ENCODE data around the gene ARAP2.

The ARAP2 gene

DNA sequence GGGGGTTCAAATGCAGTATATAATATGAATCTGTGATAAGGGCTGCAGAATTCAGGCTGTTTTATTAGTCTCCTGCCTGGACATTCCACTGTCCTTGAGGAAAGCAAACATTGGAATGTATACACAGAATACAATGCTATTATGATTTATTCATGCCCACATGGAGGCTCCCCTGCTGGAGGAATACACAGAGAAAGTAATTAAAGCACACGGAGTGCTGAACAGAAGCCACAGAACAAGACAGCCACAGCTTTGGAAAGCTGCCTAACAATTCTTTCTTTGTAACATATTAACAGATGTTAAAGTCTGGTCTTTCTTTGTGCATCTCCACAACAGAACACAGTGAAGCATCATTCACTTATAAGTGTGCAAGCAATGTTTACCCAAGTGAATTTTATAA lies 155.8 kb downstream of the ARAP2 start:
- no peak for DNase-seq

DNA sequence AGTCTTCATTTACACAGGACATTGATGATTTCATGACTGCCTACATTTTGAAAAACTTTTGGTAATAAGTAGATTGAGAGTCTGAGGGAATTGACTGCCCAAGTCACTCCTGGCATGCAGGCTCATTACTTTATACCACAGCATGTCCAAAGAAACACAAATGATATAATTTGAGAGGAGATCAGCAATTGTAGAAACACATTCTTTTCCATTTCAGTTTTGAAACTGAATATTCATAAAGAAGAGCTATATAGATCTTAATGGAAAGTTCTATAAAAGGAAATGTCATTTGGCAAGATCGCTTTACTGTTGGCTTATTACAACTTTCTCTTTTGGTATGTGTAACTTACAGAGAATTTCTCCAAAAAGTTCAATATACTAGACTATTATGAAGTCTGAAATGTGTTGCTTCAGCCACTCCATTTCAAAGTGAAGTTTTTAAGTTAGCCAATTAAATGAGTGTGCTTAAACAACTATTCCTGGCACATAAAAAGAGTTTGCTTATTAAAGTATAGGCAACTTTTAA lies 158.0 kb downstream of the ARAP2 start:
- DNase-seq, result no peak

DNA sequence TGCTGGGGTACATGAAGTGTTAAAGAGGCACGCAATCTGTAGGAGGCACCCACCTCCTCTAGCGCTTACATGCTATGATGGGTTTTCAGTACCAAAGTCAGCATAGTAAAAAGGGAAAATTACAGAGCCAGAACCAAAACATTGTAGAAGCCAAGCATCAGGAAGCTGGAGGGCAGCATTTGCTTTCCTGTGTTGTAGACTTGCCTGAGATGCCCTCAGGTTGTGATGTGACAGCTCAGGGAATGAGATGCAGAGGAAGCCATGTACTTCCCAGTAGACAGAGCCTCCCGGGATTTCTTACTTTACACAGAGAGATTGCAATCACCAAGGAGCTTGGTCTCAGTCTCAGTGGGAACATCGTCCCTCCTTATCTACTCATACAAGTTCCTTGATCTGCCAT lies 161.5 kb downstream of the ARAP2 start:
- DNase-seq, result no peak

DNA sequence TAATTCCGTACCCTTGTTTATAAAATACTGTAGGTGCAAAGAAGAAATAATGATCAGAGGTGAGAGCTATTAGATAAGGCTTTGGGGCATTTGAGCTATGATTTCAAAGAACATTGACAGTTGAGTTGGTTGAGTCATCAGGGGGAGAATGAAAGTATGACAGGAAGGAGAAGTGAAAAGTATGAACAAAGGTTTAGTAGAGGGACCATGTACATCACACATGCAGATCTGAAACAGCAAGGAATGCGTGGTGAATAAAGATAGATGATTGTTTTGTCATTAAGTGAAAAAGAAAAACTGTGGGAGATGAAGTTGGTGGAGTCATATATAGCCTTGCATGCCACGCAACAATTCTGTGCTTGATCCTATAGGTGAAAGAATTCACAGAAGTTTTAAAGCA lies 163.1 kb downstream of the ARAP2 start:
- DNase-seq, result no peak

DNA sequence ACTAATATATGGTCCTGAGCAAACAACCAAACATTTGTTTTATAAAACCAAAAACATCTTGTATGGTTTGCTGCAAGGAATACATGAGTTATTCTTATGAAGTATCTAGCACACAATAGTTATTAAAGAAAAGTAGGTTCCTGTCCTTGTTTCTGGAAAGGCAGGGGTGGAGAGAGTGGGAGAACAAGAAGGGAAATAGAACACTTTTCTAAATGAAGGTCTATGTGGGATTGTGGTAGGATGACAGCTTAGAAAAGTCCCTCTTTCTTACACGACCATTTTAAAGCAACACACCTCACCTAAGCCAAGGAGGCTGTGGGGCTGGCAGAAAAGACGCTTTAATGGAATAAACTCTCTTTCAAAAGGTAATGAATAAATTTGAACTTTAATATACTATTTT lies 164.6 kb downstream of the ARAP2 start:
- no peak for DNase-seq

DNA sequence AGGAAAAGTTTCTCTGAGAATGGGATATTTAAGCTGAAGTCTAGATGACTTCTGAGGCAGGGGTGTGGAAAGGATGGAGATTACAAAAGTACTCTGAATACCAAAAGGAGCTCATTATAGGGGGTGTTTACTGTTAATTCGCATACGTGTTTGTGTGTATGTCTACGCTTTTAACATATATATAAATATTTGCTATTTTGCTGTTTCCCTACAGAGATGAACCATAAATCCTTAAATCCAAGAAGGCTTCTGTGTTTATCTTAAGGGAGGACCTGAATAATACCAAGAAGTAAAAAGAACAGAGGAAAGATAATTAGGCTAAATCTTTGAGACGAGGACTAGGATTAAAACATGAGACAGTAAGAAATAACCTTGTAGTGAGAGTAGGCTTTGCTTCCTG lies 166.0 kb downstream of the ARAP2 start:
- no peak for DNase-seq

DNA sequence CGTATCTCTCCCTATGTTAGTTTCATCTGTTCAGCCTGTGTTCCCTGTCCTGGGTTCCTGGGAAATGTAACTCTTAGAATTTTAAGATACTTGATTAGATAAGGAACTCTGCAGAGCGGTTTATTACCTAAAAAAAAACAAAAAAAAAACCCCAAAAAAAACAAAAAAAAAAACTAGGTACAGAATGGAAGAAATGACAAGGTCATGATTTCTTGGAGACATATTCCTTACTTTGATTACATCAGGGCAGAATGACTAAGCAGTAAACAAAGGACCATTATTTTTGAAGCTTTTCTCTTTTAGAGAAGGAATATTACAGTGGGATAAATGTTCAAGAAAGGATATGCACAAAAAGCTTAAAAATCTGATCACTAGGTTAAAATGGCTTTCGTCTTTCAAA lies 171.8 kb downstream of the ARAP2 start:
- no peak for DNase-seq

DNA sequence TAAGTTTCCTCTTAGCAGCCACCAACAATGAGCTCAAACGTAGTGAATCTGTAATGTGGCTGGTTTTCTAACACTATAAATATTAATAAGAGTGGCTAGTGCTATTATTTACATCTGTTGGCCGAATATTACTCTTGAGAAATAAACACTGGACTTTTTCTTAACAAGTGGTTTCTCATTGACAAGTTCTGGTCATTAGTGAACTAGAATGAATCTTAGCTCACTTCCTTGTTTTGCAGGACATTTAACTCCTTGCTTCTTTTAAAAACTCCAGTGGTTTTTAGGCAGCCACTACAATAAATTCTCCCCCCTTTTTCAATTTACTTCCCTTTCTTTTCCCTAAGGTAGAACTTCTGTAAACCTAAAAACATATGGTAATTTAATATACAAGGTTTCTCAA lies 177.2 kb downstream of the ARAP2 start:
- no peak for DNase-seq

DNA sequence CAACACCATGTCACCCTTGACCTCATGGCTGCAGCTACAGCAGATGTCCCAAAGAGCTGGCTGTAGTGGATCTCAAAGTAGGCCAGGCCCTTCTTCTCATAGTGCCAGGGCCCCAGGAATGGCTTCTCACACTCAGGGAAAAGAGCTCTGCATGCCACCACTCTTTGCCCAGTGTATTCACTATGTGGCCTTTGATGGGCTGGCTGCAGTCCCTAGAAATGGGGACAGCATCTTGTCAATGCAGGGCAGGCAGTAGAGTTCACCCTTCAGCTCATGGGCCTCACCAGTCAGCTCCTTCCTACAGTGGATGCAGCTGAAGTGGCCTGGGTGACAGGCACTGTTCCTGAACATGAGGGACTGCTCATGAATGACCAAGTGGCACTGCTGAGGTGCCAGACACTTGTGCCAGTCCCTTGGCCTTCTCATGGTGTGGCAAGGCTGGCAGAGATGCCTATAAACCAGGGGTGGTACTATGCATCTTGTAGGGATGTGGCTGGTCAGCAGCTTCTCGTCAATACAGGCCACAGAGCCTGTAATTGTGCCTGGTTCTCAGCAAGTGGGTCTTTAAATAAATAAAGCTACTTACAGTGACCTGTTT lies 178.9 kb downstream of the ARAP2 start:
- no peak for DNase-seq

DNA sequence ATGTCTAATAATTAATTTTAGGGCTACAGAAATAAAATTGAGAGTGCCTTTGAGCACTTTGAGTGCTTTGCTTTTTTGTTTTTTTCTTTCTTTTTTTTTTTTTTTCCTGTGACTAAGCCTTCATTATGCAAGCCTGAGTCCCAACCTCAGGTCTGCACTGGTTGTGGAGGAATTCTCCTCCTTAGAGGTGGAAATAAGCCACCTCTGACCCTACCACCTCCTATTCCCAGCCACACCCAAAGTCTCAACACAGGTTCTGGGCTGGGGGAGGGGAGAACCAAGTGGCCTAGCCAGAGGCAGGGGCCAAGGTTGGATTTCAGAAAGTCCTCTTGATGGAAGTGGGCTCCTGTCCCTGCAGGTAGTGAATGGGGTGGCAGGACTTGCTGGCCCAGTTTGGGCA lies 180.2 kb downstream of the ARAP2 start:
- DNase-seq, result no peak

DNA sequence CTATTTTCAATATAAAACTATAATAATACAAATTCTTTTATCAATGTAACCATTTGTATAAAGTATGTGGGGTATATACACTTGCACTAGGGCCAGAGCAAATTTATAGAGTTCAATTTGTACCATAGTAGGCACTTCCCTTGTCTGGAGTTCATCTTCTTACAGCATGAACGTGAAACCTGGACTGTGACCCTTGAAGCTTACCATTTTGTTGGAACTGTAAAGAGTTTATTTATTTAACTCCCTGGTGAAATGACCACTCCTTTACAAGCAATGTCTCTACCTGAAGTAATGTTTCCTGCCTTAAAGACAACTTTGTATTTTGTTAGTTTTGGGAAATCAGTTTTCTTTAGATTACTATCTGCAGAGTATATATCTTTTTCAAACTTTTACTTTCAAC lies 188.2 kb downstream of the ARAP2 start:
- DNase-seq, result no peak

DNA sequence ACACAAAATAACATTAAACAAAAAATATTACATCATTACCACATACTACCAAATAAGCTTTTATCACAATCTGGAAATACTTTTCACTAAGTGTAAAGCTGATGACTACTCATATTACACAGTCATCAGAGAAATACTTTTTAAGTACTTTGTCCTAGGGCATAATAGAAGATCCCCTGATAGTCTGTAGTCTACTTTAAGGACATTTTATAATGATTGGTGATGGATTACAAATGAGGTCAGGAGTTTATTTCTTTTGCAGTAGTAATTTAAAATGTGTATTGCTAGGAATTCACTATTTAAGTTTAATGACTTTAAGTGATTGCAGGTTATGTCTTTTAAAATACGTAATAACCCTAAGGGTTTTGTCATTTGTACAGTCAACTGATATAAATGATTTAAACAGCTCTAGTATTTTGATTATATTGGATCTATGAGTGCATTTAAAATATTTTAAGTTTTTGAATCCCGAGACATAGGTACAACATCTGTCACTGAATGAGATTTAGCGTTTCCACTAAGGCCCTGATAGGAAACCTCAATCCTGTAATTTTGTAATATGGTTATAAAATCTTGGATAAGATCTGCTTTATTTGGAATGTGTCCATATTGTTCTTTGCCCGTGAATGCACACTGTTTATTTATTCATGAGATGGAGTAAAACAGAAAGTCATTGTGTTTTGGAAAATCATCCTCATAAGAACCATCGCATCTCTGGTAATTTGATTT lies 189.5 kb downstream of the ARAP2 start:
- no peak for DNase-seq

DNA sequence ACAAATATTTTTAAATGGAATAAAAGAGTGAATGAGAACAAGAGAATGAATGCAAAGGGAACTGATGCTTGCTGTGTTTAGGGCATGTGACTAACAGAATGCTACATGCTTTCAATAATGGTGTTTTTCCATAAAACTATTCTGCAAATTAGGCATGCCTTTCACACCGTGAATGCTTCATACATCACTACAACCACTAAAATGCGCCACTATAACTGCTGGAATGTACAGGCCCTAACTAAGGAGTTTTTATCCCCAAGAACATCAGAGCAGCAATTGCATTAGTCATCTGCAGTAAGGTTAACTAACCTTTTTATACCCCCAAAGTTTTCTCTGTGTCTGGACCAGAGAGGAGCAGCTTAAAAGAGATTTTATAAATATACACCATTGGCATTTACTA lies 190.4 kb downstream of the ARAP2 start:
- DNase-seq, result no peak

DNA sequence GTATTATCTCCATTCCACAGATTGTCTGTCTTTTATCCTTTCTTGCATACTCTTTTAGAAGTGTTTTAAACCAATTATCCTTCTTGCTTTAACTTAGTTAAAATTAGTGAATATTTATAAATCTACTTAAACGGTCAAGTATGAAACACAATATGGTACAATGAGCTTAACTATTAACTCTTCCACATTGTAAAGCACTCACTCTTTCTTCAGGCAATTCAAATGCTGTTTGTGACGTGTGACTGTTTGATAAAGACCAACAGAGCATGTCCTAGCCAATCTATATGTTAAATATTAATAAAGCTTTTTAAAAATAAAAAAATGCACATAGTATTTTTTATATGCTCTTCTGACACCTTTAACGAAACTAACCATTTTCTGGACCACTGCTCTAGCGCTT lies 192.7 kb downstream of the ARAP2 start:
- DNase-seq, result no peak

DNA sequence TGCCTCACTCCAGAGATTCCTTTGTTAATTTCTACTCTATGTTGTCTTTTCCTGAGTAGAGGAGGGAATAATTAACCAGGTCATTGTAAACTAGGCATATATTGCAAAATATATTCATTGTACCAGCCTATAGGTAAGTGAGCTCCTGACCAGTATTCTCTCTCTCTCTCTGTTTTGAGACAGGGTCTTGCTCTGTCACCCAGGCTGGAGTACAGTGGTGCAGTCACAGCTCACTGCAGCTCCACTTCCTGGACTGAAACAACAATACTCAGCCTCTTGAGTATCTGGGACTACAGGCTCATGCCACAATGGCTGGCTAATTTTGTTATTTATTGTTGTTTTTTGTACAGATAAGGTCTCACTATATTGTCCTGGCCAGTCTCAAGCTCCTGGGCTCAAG lies 198.3 kb downstream of the ARAP2 start:
- no peak for DNase-seq

DNA sequence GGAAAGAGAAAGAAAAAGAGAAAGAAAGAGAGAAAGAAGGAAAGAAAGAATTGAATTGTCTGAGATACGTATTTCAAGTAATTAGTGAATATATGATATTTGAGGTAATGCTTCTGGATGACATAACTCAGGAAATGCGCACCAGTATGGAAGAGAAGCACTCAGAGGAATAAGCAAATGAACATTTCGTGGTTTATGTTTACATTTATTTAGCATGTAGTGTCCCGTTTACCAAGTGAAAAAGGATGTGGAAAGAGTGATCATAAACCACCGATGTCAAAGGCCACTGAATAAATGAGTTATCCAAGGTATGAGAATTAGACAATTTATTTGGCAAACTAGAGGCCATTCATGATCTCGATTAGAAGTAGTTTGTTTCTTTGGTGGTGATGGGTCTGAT lies 200.4 kb downstream of the ARAP2 start:
- no peak for DNase-seq

DNA sequence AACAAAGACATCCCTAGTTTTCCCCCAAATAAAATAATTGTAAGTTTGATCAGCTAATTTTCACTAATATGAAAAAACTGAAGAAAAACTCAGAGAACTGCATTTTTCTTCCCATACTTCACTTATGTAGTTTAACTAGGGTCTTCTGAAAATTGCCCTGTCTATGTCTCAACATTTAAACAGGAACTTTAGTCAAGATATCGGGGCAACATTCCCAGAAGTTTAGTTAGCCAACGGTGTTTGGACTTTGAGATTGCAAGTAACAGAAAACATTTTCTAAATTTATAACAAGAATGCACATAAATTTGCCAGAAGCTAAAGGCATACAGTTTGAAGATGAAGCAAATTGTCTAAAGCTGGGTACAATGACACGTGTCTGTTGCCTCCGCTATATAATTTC lies 201.1 kb downstream of the ARAP2 start:
- DNase-seq, result no peak

DNA sequence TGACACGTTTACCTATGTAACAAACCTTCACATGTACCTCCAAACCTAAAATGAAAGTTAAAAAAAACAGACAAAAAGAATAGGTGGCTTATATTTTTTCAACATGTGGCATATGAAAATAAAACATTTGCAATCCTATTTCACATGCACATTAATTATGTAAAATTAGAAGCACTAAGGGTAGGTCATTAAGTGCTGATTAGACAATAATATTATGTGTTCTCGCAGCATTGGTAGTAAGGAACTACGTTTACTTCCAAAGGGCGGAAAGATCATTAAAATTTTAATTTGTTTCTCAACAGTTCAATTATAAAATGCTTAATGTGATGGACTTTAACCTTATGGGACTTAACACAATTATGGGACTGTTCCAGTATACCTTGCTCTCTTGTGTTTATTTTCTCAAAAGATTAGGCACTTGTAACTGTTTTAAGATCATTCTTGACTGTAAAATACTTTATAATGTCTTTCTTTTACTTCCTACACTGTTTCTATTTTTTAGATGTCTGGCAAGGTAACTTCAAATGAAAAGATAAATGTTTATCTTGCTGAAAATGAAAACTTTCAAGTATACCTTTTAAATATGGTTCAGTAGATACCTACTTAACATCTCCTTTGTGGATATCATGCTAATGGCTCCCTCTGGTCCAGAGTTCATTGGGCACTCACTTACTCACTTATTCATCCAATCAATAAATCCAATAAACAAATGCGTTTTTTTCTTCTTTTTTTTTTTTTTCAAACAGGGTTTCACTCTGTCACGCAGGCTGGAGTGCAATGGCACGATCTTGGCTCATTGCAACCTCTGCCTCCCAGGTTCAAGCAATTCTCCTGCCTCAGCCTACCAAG lies 202.0 kb downstream of the ARAP2 start:
- DNase-seq, result no peak

DNA sequence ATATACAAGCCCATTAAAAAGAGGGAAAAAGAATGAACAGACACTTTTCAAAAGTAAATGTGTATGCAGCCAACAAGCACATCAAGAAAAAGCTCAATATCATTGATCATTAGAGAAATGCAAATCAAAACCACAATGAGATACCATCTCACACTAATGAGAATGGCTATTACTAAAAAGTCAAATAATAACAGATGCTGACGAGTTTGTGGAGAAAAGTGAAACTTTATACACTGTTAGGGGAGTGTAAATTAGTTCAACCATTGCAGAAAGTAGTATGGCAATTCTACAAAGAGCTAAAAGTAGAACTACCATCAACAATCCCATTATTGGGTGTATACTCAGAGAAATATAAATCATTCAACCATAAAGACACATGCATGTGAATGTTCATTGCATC lies 203.0 kb downstream of the ARAP2 start:
- no peak for DNase-seq

DNA sequence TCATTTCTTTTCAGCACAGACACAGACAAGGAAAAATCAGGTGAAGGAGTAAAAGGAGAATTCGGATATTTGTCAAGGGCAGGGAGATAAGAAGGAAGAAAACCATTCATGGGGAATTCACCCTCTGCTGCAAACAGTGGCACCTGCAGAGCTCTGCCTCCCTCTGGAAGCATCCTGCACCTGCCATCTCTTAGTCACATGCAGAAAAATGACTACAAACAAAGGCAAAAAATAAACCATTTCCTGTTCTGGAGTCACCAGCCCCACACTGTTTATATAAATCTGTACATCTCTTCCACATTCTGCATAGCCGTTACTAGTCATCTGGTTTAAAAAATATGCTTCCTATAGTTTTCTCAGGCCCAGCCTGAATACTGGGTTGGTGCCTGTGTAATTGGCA lies 205.3 kb downstream of the ARAP2 start:
- DNase-seq, result no peak

DNA sequence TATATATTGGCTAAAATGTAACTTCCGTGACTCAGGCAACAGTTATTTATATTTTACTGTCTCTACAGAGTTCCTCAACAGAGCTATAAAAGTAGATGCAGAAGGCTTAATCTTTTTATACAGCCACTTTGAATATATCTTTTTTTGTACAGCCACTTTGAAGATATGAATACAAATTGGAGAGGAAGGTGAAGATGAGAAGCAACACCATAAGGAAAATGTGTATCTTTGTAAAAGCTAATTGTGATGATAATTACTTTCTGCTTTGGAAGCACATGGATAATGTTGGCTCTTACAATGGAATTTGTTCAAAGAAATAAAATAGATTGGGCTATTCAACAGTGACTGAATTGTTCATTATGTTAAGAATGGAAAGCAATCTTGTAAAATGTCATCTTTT lies 205.8 kb downstream of the ARAP2 start:
- no peak for DNase-seq

DNA sequence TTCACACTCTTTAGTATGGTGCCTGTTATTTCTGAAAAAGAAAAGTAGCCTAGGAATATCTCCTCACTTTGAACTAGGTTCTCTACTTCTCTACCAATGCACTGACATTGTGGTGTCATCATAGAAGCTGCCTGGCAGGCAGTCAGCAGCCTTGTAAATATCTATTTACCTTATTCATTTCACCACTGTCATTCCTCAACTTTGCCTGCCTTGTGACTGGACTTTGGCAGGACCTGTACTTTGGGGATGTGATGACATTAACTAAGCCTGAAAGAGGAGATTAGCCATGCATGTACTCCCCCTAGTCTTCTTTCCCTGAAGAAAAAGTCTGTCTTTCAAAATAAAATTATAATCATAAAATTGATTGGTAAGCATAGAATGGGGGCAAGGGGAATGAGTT lies 207.2 kb downstream of the ARAP2 start:
- no peak for DNase-seq

DNA sequence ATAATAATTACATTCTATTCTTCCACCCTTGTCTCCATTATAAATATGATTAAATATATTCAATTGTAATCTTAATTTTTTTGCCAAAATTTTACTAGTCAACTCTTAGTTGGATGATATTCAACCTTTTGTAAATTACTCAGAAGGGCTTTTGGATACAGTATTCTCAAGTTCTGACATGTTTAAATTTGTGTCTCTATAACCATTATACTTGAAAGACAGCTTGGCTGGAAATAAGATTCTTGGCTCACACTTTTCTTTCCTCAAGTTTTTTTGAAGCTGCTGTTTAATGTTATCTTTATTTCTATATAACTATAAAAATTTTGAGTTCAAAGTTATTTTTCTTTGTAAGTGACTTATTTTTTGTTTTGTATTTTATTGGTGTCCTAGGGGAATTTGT lies 214.4 kb downstream of the ARAP2 start:
- no peak for DNase-seq

DNA sequence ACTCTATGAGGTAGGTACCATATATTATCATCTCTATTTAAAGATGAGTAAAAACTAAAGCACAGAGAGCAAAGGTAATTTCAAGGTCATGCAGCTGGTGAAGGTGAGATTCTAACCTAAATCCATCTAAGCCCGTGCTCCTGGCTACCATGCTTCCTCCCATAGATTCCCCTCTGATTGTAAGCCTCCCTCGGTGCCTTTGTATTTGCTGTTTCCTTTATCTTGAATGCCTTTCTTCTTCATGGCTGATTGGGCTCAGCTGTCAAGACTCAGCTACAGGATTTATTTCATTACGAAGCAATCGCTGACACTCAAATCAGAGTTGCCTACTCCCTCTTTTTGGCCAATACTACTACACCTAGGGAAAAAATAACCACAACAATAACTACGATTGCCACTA lies 217.1 kb downstream of the ARAP2 start:
- no peak for DNase-seq

Data from CD4-positive, alpha-beta T cell treated with Interleukin-15 for 1 hour (primary cell).